HG02623 (cell line): ENCODE measurements around the gene EXD3.
"Not testable (repeated sequence)": the region's sequence is repeated elsewhere in the genome, so short reads cannot be mapped to it uniquely, and the experiment has no call there.

Source experiments
- ATAC-seq: cut with Tn5 transposase; IDR thresholded peaks from one replicate; pipeline ENCODE4 v1.9.1; 2021; ENCODE audit warnings: moderate library complexity; ENCODE audit not compliant: unreplicated experiment

Gene EXD3

GRCh38 chr9:137348769-137349470 is 74.0 kb downstream of the EXD3 start:
- no peak for ATAC-seq

- no peak for ATAC-seq
Measured at GRCh38 chr9:137347928-137348327, 75.0 kb downstream of the EXD3 start.

- no peak for ATAC-seq
Measured at GRCh38 chr9:137342482-137342881, 80.5 kb downstream of the EXD3 start.

- ATAC-seq: no peak
Measured at GRCh38 chr9:137341227-137341626, 81.7 kb downstream of the EXD3 start.

GRCh38 chr9:137339908-137340462 is 83.0 kb downstream of the EXD3 start:
- not testable (repeated sequence) for ATAC-seq

- no peak for ATAC-seq
Measured at GRCh38 chr9:137339045-137339907, 83.7 kb downstream of the EXD3 start.

- ATAC-seq: no peak
Measured at GRCh38 chr9:137336735-137337134, 86.2 kb downstream of the EXD3 start.

- no peak for ATAC-seq
Measured at GRCh38 chr9:137333016-137333671, 89.8 kb downstream of the EXD3 start.

- ATAC-seq: no peak
Measured at GRCh38 chr9:137331929-137332328, 91.0 kb downstream of the EXD3 start.

- ATAC-seq: no peak
Measured at GRCh38 chr9:137330689-137331088, 92.3 kb downstream of the EXD3 start.

GRCh38 chr9:137329590-137329989 is 93.4 kb downstream of the EXD3 start:
- ATAC-seq: not testable (repeated sequence)

- ATAC-seq: not testable (repeated sequence)
Measured at GRCh38 chr9:137327641-137328550, 95.1 kb downstream of the EXD3 start.

GRCh38 chr9:137326445-137327065 is 96.4 kb downstream of the EXD3 start:
- no peak for ATAC-seq

GRCh38 chr9:137325799-137326198 is 97.2 kb downstream of the EXD3 start:
- ATAC-seq: no peak

GRCh38 chr9:137325124-137325523 is 97.8 kb downstream of the EXD3 start:
- ATAC-seq: no peak

GRCh38 chr9:137323531-137324331 is 99.2 kb downstream of the EXD3 start:
- no peak for ATAC-seq

GRCh38 chr9:137321726-137322361 is 101.1 kb downstream of the EXD3 start:
- no peak for ATAC-seq

- no peak for ATAC-seq
Measured at GRCh38 chr9:137320555-137321384, 102.2 kb downstream of the EXD3 start.
